GM12864 (cell line): Measurements from ENCODE around the gene SRD5A3.

ENCODE experiments used
- DNase-seq: peaks from one replicate; pipeline ENCODE4 v3.0.0-alpha.2; 2011; ENCODE audit warnings: low read depth
- H3K4me3 ChIP-seq: 2 replicates; pipeline ENCODE4 v1.5.1; 2011; ENCODE audit warnings: mild to moderate bottlenecking, low read depth, low read length, control low read depth
- CTCF ChIP-seq: IDR thresholded peaks from 2 replicates; pipeline ENCODE4 v1.5.1; 2011; ENCODE audit warnings: low read depth, mild to moderate bottlenecking, moderate library complexity, low read length, control low read depth, inconsistent platforms; ENCODE audit errors: missing control alignments

SRD5A3 gene

GRCh38 chr4:55329012-55329411, 17.0 kb upstream of the SRD5A3 start:
- no peak for TF ChIP-seq CTCF
- no peak overlapping the region for H3K4me3 ChIP-seq
- DNase-seq = no peak

DNA sequence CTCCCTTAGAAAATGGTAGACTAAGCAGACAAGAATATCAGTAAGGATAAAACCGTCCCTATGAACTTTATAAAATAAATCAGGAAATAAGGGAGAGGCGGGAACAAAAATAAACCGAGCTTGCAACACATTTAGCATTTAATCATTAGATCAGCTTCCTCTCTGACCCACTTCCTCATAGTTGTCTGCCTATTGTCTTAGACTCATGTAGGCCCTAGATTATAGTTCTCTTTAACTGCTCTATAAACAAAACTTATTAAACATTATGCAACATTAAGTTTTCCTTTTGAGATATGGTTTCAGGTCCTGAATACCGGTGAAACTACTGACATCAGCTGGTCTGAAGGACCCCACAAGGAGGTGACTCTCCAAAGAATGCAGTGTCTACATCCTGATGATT, 15.8 kb upstream of the SRD5A3 start:
- no peak overlapping the region for H3K4me3 ChIP-seq
- TF ChIP-seq CTCF = no peak
- no peak for DNase-seq

- no peak overlapping the region for H3K4me3 ChIP-seq
- TF ChIP-seq CTCF = no peak
- no peak for DNase-seq
These were observed 9.7 kb upstream of the SRD5A3 start for GRCh38 chr4:55336138-55337034.

GRCh38 chr4:55337944-55338343, 8.1 kb upstream of the SRD5A3 start:
- no peak overlapping the region for H3K4me3 ChIP-seq
- DNase-seq = no peak
- TF ChIP-seq CTCF = no peak

- DNase-seq = no peak
- no peak for TF ChIP-seq CTCF
- no peak overlapping the region for H3K4me3 ChIP-seq
These were observed 7.6 kb upstream of the SRD5A3 start for GRCh38 chr4:55338486-55338885.

GRCh38 chr4:55340266-55340665, 5.8 kb upstream of the SRD5A3 start:
- DNase-seq = no peak
- TF ChIP-seq CTCF = no peak
- no peak overlapping the region for H3K4me3 ChIP-seq

DNA sequence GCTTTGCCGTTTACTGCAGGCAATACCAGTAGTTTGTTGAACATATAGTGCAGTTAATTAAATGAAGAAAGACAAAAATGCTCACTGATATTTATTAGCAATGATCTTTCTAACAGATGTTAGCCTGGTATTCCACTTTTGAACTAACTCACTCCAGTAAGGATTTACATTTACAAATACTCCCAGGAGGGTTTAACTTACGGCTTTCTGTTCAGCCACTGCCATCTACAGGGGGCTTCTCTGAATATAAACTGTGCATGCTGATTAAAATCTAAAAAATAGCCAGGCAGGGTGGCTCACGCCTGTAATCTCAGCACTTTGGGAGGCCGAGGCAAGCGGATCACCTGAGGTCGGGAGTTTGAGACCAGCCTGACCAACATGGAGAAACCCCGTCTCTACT, 2.2 kb upstream of the SRD5A3 start:
- TF ChIP-seq CTCF = no peak
- H3K4me3 ChIP-seq = no peak overlapping the region
- DNase-seq = no peak
